Central memory CD8-positive, alpha-beta T cell (primary cell): ENCODE data around the gene PIGR.

ENCODE experiments used
- ATAC-seq: fragments of 150-1000 bp; cut with Tn5 transposase; replicated peaks from 2 replicates; pipeline ENCODE4 v1.10.0; 2022; ENCODE audit warnings: mild to moderate bottlenecking, moderate FRiP score, moderate number of reproducible peaks; ENCODE audit not compliant: poor library complexity, severe bottlenecking; ENCODE audit errors: extremely low read depth
- DNase-seq, 2 donors: peaks; one replicate each; pipeline ENCODE4 v3.0.0; 2021; ENCODE audit warnings: low spot score in 2 of 2
- H3K27ac Mint-ChIP-seq: one replicate; pipeline ENCODE4 v1.8.0; 2022; ENCODE audit warnings: low read depth, mild to moderate bottlenecking, moderate library complexity, mixed read lengths
- H3K27me3 Mint-ChIP-seq: one replicate; pipeline ENCODE4 v1.8.0; 2022; ENCODE audit warnings: mixed read lengths
- H3K36me3 Mint-ChIP-seq: one replicate; pipeline ENCODE4 v1.8.0; 2022; ENCODE audit warnings: mild to moderate bottlenecking, moderate library complexity, mixed read lengths; ENCODE audit not compliant: insufficient read depth
- H3K4me1 Mint-ChIP-seq: one replicate; pipeline ENCODE4 v1.8.0; 2022; ENCODE audit warnings: mixed read lengths
- H3K4me3 Mint-ChIP-seq: one replicate; pipeline ENCODE4 v1.8.0; 2022; ENCODE audit warnings: mild to moderate bottlenecking, moderate library complexity, mixed read lengths
- H3K9me3 Mint-ChIP-seq: one replicate; pipeline ENCODE4 v1.8.0; 2022; ENCODE audit warnings: mixed read lengths

The PIGR gene

GRCh38 chr1:206883876-206884275 is 62.4 kb downstream of the PIGR start:
- DNase-seq (no peak), ATAC-seq (peak; percentile 43)
- no peak overlapping the region for H3K4me3 Mint-ChIP-seq
- H3K36me3 Mint-ChIP-seq: no peaks in the 10 kb centered on the region
- peaks cover 8% of the 10 kb centered on the region for H3K27me3 Mint-ChIP-seq
- no peak overlapping the region for H3K27ac Mint-ChIP-seq
- H3K9me3 Mint-ChIP-seq: no peaks in the 10 kb centered on the region
- peaks cover 4% of the 10 kb centered on the region for H3K4me1 Mint-ChIP-seq

- peaks cover 8% of the 10 kb centered on the region for H3K27me3 Mint-ChIP-seq
- H3K4me3 Mint-ChIP-seq: no peak overlapping the region
- H3K9me3 Mint-ChIP-seq: no peaks in the 10 kb centered on the region
- DNase-seq: no peak
- H3K36me3 Mint-ChIP-seq: no peaks in the 10 kb centered on the region
- no peak overlapping the region for H3K27ac Mint-ChIP-seq
- H3K4me1 Mint-ChIP-seq: peaks cover 4% of the 10 kb centered on the region
- no peak for ATAC-seq
These were observed 63.1 kb downstream of the PIGR start for GRCh38 chr1:206883160-206883559.

DNA sequence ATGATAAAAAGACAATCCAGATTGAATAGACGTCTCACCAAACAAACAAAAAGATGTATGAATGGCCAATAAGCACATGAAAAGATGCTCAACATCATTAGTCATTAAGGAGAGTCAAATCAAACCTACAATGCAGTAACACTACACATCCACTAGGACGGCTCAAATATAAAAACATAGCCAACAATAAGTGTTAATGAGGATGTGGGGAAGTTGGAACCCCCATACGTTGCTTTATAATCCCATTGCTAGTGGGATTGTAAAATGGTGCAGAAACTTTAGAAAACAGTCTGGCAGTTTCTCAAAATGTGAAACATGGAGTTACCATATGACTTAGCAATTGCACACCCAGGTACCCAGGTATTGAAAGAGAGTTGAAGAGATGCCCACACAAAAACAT is 63.7 kb downstream of the PIGR start:
- peaks cover 4% of the 10 kb centered on the region for H3K4me1 Mint-ChIP-seq
- DNase-seq (no peak), ATAC-seq (no peak)
- no peaks in the 10 kb centered on the region for H3K36me3 Mint-ChIP-seq
- peaks cover 2% of the 10 kb centered on the region for H3K9me3 Mint-ChIP-seq
- no peak overlapping the region for H3K4me3 Mint-ChIP-seq
- H3K27me3 Mint-ChIP-seq: peaks cover 8% of the 10 kb centered on the region
- no peak overlapping the region for H3K27ac Mint-ChIP-seq

- Mint-ChIP-seq H3K27me3 (peaks cover 18% of the 10 kb centered on the region), H3K36me3 (no peaks in the 10 kb centered on the region), H3K9me3 (peaks cover 14% of the 10 kb centered on the region), H3K4me3 (no peak overlapping the region), H3K4me1 (peaks cover 4% of the 10 kb centered on the region), H3K27ac (no peak overlapping the region)
- DNase-seq (no peak), ATAC-seq (no peak)
These were observed 66.0 kb downstream of the PIGR start for GRCh38 chr1:206880314-206880713.
